Liver (tissue), 3 donors: ENCODE results near the gene HSD17B13.

Experiments
- ATF3 ChIP-seq: IDR thresholded peaks from 2 replicates; pipeline ENCODE4 v1.6.1; 2016; ENCODE audit warnings: antibody characterized with exemption
- CTCF ChIP-seq: fragments of 150-350 bp; IDR thresholded peaks from 2 replicates; pipeline ENCODE4 v1.5.1; 2017; ENCODE audit warnings: improper control_type of control experiment, low read depth, low read length; ENCODE audit not compliant: missing input control
- HNF4G ChIP-seq: IDR thresholded peaks from 2 replicates; pipeline ENCODE4 v1.6.1; 2016; ENCODE audit warnings: antibody characterized with exemption
- donor health status: healthy.
- donor health status: healthy.

- TF ChIP-seq HNF4G: no peak
- no peak for TF ChIP-seq CTCF
- TF ChIP-seq ATF3: no peak
These were observed 47.4 kb downstream of the HSD17B13 start for GRCh38 chr4:87275311-87275710.
